ENCODE results near the gene UNC93B1. TPM values are rescaled to one million over a fixed set of nuclear protein-coding genes. Genes with fewer than 3 reads are reported as not detected.

Gene UNC93B1
- total RNA-seq, 1 experiment from 2014 or later = 23.3 TPM

- Histone ChIP-seq H3K56ac (ENCODE audit: insufficient read length, low read depth, low read length) (no peak overlapping the region), H3K23ac (ENCODE audit: insufficient read length, low read depth, low read length) (no peak overlapping the region), H3K18ac (ENCODE audit: insufficient read length, low read depth, low read length) (no peak overlapping the region), H3K27me3 (ENCODE audit: insufficient read depth, low read length) (no peaks in the 10 kb centered on the region), H2BK20ac (ENCODE audit: low read depth, low read length, poor library complexity, severe bottlenecking) (no peak overlapping the region), H3T11ph (ENCODE audit: low read length) (no peak overlapping the region), H3K4me1 (ENCODE audit: insufficient read depth, low read length) (no peaks in the 10 kb centered on the region), H4K5ac (ENCODE audit: insufficient read length, low read depth, low read length) (no peak overlapping the region), H3K14ac (ENCODE audit: insufficient read depth, low read length) (no peak overlapping the region), H3K27ac (ENCODE audit: insufficient read length, low read depth, low read length) (no peak overlapping the region), H2BK12ac (ENCODE audit: insufficient read length, low read depth, low read length) (no peak overlapping the region), H3K23me2 (ENCODE audit: insufficient read length, low read depth, low read length, poor library complexity, severe bottlenecking) (no peaks in the 10 kb centered on the region), H2BK15ac (ENCODE audit: low read depth, low read length) (no peak overlapping the region), H3K9me3 (ENCODE audit: control insufficient read depth, low read depth, low read length) (no peaks in the 10 kb centered on the region), H2BK120ac (ENCODE audit: low read depth, low read length, poor library complexity, severe bottlenecking) (no peak overlapping the region), H3K9ac (ENCODE audit: extremely low read depth, insufficient read length, low read length) (no peak overlapping the region), H2AFZ (ENCODE audit: low read length) (no peak overlapping the region), H3K4me2 (ENCODE audit: insufficient read depth, insufficient read length, low read length) (no peak overlapping the region), H4K91ac (ENCODE audit: insufficient read length, low read depth, low read length) (no peak overlapping the region), H4K20me1 (ENCODE audit: control insufficient read depth, insufficient read depth, insufficient read length) (peaks cover 2% of the 10 kb centered on the region), H3K79me1 (ENCODE audit: insufficient read depth, low read depth, low read length, poor library complexity, severe bottlenecking) (no peaks in the 10 kb centered on the region), H3K4ac (ENCODE audit: low read depth, low read length) (no peak overlapping the region), H2AK5ac (ENCODE audit: insufficient read length, low read length) (no peak overlapping the region), H4K8ac (replicated peaks; ENCODE audit: insufficient read length, low read depth, low read length) (no peak overlapping the region), H3K79me2 (ENCODE audit: insufficient read depth, low read length) (no peaks in the 10 kb centered on the region), H2BK5ac (ENCODE audit: insufficient read length, low read length) (no peak overlapping the region)
- H3K4me1 Mint-ChIP-seq = peaks cover 6 to 11% of the 10 kb centered on the region in 2 experiments
- H3K27me3 Mint-ChIP-seq (ENCODE audit: low read depth) = no peaks in the 10 kb centered on the region; the same call in 1 of the 2 replicates
- no peaks in the 10 kb centered on the region for H3K9me3 Mint-ChIP-seq
- peaks cover 4 to 30% (median 7%) of the 10 kb centered on the region in 3 experiments for H3K36me3 Mint-ChIP-seq (ENCODE audit: insufficient read depth in 1 of 3, low read depth in 3 of 3)
- no CpG with 5 or more reads among the region's 15 CpGs for WGBS (ENCODE audit: extremely low coverage, insufficient read length, low lambda C conversion rate)
- H3K27ac Mint-ChIP-seq = peak overlapping the region in 2 of 3 experiments; percentile 68 to 86; a peak in 5 of 7 replicates
- H3K4me3 Mint-ChIP-seq = no peak overlapping the region; a peak in 1 of 5 replicates
- DNase-seq = peak; percentile 32
- TF ChIP-seq CTCF (conservative IDR thresholded peaks at IDR 0.05) = no peak
These were observed 48.4 kb upstream of the UNC93B1 start for GRCh38 chr11:68052137-68052873.

Data from H9 (cell line).